Activated CD4-positive, alpha-beta T cell treated with anti-CD3 and anti-CD28 coated beads, Interleukin-2, amount 50 U/mL, for 4 hours (primary cell): ENCODE data around the gene NRXN3.

Experiments
- DNase-seq, 2 experiments: peaks; one replicate each; pipeline ENCODE4 v3.0.0-alpha.2; 2020

The NRXN3 gene

GRCh38 chr14:79453276-79453675 is 1283.1 kb downstream of the NRXN3 start:
- DNase-seq: no peak

- no peak for DNase-seq
Observed at GRCh38 chr14:79464468-79464867, 1294.3 kb downstream of the NRXN3 start.

GRCh38 chr14:79465651-79466050 is 1295.5 kb downstream of the NRXN3 start:
- no peak for DNase-seq

GRCh38 chr14:79466938-79467527 is 1296.9 kb downstream of the NRXN3 start:
- no peak for DNase-seq

GRCh38 chr14:79467835-79468234 is 1297.7 kb downstream of the NRXN3 start:
- DNase-seq: no peak

GRCh38 chr14:79468486-79468885 is 1298.3 kb downstream of the NRXN3 start:
- DNase-seq: no peak

- no peak for DNase-seq
Observed at GRCh38 chr14:79473651-79474050, 1303.5 kb downstream of the NRXN3 start.

GRCh38 chr14:79475887-79476532 is 1305.8 kb downstream of the NRXN3 start:
- DNase-seq: no peak

- DNase-seq: no peak
Observed at GRCh38 chr14:79476552-79476951, 1306.4 kb downstream of the NRXN3 start.

- DNase-seq: no peak
Observed at GRCh38 chr14:79480212-79480611, 1310.0 kb downstream of the NRXN3 start.

- no peak for DNase-seq
Observed at GRCh38 chr14:79482825-79483224, 1312.7 kb downstream of the NRXN3 start.

- no peak for DNase-seq
Observed at GRCh38 chr14:79483477-79484388, 1313.6 kb downstream of the NRXN3 start.

GRCh38 chr14:79487632-79488031 is 1317.5 kb downstream of the NRXN3 start:
- no peak for DNase-seq

- no peak for DNase-seq
Observed at GRCh38 chr14:79491161-79491560, 1321.0 kb downstream of the NRXN3 start.

GRCh38 chr14:79493081-79493645 is 1323.0 kb downstream of the NRXN3 start:
- DNase-seq: no peak

GRCh38 chr14:79496701-79497100 is 1326.5 kb downstream of the NRXN3 start:
- DNase-seq: no peak

GRCh38 chr14:79500489-79500888 is 1330.3 kb downstream of the NRXN3 start:
- DNase-seq: no peak

- no peak for DNase-seq
Observed at GRCh38 chr14:79502136-79502750, 1332.1 kb downstream of the NRXN3 start.

- no peak for DNase-seq
Observed at GRCh38 chr14:79502751-79503148, 1332.6 kb downstream of the NRXN3 start.

- no peak for DNase-seq
Observed at GRCh38 chr14:79510659-79511058, 1340.5 kb downstream of the NRXN3 start.

GRCh38 chr14:79511146-79511545 is 1341.0 kb downstream of the NRXN3 start:
- DNase-seq: no peak

- no peak for DNase-seq
Observed at GRCh38 chr14:79513446-79513845, 1343.3 kb downstream of the NRXN3 start.

- no peak for DNase-seq
Observed at GRCh38 chr14:79514700-79515099, 1344.5 kb downstream of the NRXN3 start.
